GM23248 (cell line): ENCODE data around the gene NAV2.

Source experiments
- EZH2 ChIP-seq: fragments of 200-600 bp; sonication (generic); IDR thresholded peaks from 2 replicates; pipeline ENCODE4 v1.6.1; 2018; ENCODE audit warnings: antibody characterized with exemption, mild to moderate bottlenecking; ENCODE audit not compliant: insufficient read depth, poor library complexity, severe bottlenecking
- EZH2phosphoT487 ChIP-seq: fragments of 200-600 bp; sonication (generic); IDR thresholded peaks from 2 replicates; pipeline ENCODE4 v1.6.1; 2018; ENCODE audit warnings: antibody characterized with exemption, moderate library complexity, mild to moderate bottlenecking, low read depth; ENCODE audit not compliant: insufficient read depth

DNA sequence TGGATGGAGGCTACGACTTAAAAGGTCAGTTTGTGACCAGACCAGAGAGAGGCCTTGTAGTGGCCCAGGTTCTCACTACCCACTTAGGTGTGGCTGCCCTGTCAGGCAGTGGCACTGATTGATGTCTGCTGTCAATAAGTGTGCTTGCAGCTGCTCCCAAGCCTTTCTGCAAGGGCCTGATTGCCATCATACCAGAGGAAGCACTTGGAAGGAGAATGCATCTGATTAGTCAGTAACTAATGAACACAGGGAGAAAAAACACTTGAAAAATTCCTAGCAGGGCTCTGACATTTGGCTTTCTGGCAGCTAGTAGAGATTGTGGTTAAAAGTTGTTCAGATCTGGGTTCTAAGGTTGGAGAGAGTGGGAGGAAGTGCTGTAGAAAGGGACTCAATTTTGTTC, 107.5 kb downstream of the NAV2 start:
- no peak for TF ChIP-seq EZH2
- TF ChIP-seq EZH2phosphoT487: no peak
